ENCODE data around the gene CHID1. TPM values are rescaled to one million over a fixed set of nuclear protein-coding genes. Genes with fewer than 3 reads are reported as not detected.
A peak's percentile ranks its signal among the peaks of the same experiment; 100 is the strongest.

CHID1 gene
- total and polyA plus RNA-seq, 4 experiments from 2014 or later, result 46.9 to 82.3 (median 55.7) TPM

DNA sequence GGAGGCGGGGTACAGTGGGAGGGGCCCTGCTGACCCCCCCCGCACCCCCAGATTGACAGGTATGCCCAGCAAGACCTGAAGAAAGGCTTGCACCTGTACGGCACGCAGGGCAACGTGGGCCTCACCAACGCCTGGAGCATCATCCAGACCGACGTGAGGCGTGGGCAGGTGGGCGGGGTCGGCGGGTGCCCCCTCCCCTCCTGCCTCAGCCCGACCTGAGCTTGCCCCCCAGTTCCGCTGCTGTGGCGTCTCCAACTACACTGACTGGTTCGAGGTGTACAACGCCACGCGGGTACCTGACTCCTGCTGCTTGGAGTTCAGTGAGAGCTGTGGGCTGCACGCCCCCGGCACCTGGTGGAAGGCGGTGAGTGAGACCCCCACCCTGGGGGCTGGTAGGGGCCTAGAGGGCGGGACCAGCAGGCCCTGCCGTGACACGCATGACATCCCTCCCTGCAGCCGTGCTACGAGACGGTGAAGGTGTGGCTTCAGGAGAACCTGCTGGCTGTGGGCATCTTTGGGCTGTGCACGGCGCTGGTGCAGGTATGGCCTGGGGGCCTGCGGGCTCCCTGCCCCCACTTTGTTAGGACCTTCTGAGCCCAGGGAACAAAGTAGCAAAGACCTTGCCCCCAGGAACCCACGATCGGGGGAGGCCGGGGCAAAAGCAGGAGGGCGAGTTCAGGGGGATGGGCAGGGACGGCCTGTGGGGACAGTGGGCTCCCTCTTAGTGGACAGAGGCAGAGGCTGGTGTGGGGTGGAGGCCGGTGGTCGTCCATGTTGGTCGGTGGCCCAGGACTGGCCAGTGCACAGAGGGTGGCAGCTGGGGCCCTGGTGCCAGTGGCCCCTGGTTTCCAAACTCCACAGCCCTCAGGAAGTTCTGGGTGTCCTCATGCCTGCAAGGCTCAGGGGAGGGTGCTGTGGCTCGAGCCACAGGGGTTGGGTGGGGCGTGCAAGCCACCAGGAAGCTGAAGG lies 44.9 kb downstream of the CHID1 start:
- Mint-ChIP-seq H3K9me3 (no peaks in the 10 kb centered on the region), H3K36me3 (no peaks in the 10 kb centered on the region), H3K27me3 (no peaks in the 10 kb centered on the region), H3K4me3 (no peak overlapping the region), H3K27ac (no peak overlapping the region), H3K4me1 (no peaks in the 10 kb centered on the region)
- no peaks in the 10 kb centered on the region for H3K36me3 ChIP-seq (ENCODE audit: insufficient read depth, low read length)
- H3K4me3 ChIP-seq (ENCODE audit: low read length in 2 of 2), result no peak overlapping the region
- no peaks in the 10 kb centered on the region for H3K27me3 ChIP-seq (ENCODE audit: insufficient read depth, low read length)
- DNase-seq, result no peak
- POLR2A ChIA-PET (ENCODE audit: partially characterized antibody), result no interaction called here
- no peak overlapping the region for H3K27ac ChIP-seq (ENCODE audit: low read depth, low read length)
- H3K4me1 ChIP-seq (ENCODE audit: insufficient read depth, low read length), result no peaks in the 10 kb centered on the region
- H3K9me3 ChIP-seq (ENCODE audit: control insufficient read depth in 1 of 2, low read length in 2 of 2), result no peaks in the 10 kb centered on the region
- intact Hi-C loops (cut with micrococcal nuclease), result no loop called here
- CTCF ChIA-PET (ENCODE audit: partially characterized antibody), result no interaction called here

DNA sequence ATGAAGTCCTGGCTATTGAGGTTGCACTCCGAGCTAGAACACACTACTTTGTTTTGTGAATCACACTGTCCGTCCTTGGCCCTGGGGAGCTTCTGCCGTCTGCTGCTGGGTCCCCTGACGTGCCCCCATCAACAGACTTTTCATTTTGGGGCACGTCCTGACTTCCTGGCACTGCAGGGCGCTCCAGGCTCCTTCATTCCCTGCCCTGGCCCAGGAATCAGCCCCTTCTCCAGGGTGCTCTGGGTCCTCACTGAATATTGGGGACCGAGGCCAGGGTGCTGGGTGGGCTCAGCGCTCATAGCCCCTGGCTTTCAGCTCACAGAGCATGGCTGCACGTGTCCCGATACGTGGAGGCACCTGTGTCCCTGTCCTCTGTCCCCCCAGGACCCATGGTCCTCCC lies 45.7 kb downstream of the CHID1 start:
- no peaks in the 10 kb centered on the region for H3K9me3 ChIP-seq (ENCODE audit: control insufficient read depth in 1 of 2, low read length in 2 of 2)
- H3K27me3 Mint-ChIP-seq, result no peaks in the 10 kb centered on the region
- H3K4me3 ChIP-seq (ENCODE audit: low read length in 2 of 2), result no peak overlapping the region
- intact Hi-C loops (cut with micrococcal nuclease), result no loop called here
- no peak overlapping the region for H3K27ac ChIP-seq (ENCODE audit: low read depth, low read length)
- H3K4me1 ChIP-seq (ENCODE audit: insufficient read depth, low read length), result no peaks in the 10 kb centered on the region
- H3K9me3 Mint-ChIP-seq, result no peaks in the 10 kb centered on the region
- H3K4me3 Mint-ChIP-seq, result no peak overlapping the region
- ChIA-PET CTCF (ENCODE audit: partially characterized antibody) (no interaction called here), POLR2A (ENCODE audit: partially characterized antibody) (no interaction called here)
- H3K27me3 ChIP-seq (ENCODE audit: insufficient read depth, low read length), result no peaks in the 10 kb centered on the region
- H3K36me3 Mint-ChIP-seq, result no peaks in the 10 kb centered on the region
- H3K27ac Mint-ChIP-seq, result no peak overlapping the region
- H3K36me3 ChIP-seq (ENCODE audit: insufficient read depth, low read length), result no peaks in the 10 kb centered on the region
- no peak for DNase-seq
- H3K4me1 Mint-ChIP-seq, result no peaks in the 10 kb centered on the region

DNA sequence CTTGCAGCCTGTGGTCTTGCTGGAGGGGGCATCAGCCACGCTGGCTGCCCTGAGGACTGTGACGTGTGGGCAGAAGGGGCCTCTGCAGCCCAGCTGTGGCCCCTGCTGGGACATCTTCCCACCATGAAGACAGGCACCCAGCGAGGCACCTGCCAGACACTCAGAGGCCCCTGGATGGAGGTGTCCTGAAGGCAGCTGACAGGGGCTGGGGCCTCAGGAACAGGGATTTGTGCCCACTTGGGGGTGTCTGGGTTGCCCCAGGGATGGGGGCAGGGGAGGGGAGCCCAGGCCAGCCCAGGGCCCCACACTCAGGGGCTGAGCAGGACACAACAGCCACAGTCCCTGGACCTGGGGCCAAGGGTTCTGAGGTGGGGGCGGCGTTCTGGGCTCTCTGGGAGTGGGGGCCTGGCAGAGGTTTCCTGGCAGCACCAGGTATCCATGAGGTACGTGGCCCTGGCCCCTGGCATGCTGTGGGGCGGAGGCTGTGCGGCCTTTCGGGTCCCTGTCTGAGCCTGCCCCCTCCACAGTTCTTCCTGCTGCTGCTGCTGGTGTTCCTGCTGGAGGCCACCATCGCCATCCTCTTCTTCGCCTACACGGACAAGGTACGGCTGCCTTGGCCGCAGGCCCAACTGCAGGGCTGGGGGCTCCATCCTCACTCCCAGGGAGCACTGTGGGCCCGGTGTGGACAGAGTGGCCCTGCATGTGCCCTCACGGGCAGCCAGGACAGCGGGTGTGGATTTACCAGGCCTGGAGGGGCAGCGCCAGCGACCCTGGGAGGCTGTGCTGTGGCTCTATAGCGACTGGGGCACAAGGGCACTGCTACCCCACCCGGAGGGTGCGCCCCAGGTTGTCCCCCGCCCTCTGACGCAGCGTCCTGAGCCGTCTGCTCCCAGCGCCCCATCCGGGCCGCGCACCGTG lies 46.4 kb downstream of the CHID1 start:
- Mint-ChIP-seq H3K27ac (no peak overlapping the region), H3K9me3 (no peaks in the 10 kb centered on the region), H3K4me3 (no peak overlapping the region), H3K4me1 (no peaks in the 10 kb centered on the region), H3K36me3 (no peaks in the 10 kb centered on the region), H3K27me3 (no peaks in the 10 kb centered on the region)
- POLR2A ChIA-PET (ENCODE audit: partially characterized antibody), result no interaction called here
- no peak overlapping the region for H3K27ac ChIP-seq (ENCODE audit: low read depth, low read length)
- no peaks in the 10 kb centered on the region for H3K9me3 ChIP-seq (ENCODE audit: control insufficient read depth in 1 of 2, low read length in 2 of 2)
- CTCF ChIA-PET (ENCODE audit: partially characterized antibody), result no interaction called here
- H3K27me3 ChIP-seq (ENCODE audit: insufficient read depth, low read length), result no peaks in the 10 kb centered on the region
- DNase-seq, result no peak
- no peaks in the 10 kb centered on the region for H3K4me1 ChIP-seq (ENCODE audit: insufficient read depth, low read length)
- intact Hi-C loops (cut with micrococcal nuclease), result no loop called here
- no peak overlapping the region for H3K4me3 ChIP-seq (ENCODE audit: low read length in 2 of 2)
- H3K36me3 ChIP-seq (ENCODE audit: insufficient read depth, low read length), result no peaks in the 10 kb centered on the region

DNA sequence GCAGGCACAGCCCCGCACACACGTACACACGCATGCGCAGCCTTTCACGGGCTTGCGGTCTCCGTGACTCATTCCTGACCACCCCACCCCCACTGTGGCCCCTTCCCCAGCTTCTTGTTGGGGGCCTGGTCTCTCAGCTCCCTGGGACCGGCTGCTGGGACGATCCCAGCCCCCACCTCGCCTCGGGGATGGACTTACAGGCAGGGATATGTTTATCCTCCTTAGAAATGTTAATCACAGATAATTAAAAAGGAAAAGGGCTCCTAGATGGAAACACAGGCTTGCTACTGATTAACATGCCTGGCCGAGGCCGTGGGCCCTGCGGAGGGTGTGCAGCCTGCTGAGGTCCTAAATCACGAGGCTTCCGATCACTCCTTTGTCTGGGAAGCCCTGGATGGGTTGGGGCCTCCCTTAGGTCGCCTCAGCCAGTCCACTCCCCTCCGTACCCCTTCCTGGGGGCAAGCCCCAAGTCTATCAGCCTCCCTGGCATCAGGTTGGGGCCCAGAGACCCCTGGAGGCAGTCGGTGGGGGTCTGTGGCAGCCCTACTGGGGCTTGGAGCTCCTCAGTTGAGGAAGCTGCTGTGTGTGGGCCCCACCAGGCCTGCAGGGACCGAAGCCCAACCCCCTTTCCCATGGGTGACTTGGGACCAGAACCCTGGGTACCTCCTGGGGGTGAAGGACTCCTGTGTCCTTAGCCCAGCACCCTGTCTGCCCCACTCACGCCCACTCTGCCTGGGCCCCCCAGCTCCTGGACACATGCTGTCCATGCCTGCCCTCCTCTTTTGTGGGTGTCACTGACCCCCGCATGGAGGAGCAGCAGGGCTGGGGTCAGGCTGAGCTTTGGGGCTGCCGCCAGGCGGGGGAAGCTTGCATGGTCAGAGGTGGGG lies 47.3 kb downstream of the CHID1 start:
- no peak for DNase-seq
- intact Hi-C loops (cut with micrococcal nuclease), result no loop called here
- ChIA-PET POLR2A (ENCODE audit: partially characterized antibody) (no interaction called here), CTCF (ENCODE audit: partially characterized antibody) (no interaction called here)
- Histone ChIP-seq H3K4me1 (ENCODE audit: insufficient read depth, low read length) (no peaks in the 10 kb centered on the region), H3K27ac (ENCODE audit: low read depth, low read length) (no peak overlapping the region), H3K36me3 (ENCODE audit: insufficient read depth, low read length) (no peaks in the 10 kb centered on the region), H3K4me3 (ENCODE audit: low read length in 2 of 2) (no peak overlapping the region), H3K9me3 (ENCODE audit: control insufficient read depth in 1 of 2, low read length in 2 of 2) (no peaks in the 10 kb centered on the region), H3K27me3 (ENCODE audit: insufficient read depth, low read length) (no peaks in the 10 kb centered on the region)
- H3K36me3 Mint-ChIP-seq, result no peaks in the 10 kb centered on the region
- no peaks in the 10 kb centered on the region for H3K4me1 Mint-ChIP-seq
- no peak overlapping the region for H3K4me3 Mint-ChIP-seq
- H3K27me3 Mint-ChIP-seq, result no peaks in the 10 kb centered on the region
- H3K9me3 Mint-ChIP-seq, result no peaks in the 10 kb centered on the region
- H3K27ac Mint-ChIP-seq, result no peak overlapping the region

DNA sequence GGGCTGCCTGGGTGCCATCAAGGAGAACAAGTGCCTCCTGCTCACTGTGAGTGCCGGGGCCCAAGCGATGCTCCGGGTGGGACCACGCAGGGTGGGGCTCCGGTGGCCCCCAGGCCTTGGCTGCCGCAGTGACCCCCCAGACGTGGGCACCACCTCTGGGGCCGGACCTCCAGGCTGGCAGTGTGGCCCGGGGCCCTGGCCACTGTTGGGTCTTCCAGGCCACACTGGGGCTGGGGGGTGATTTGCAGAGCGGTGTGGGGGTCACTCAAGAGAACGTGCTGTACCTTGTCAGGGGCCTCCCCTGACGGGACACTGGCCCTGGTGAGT lies 48.0 kb downstream of the CHID1 start:
- POLR2A ChIA-PET (ENCODE audit: partially characterized antibody), result no interaction called here
- Mint-ChIP-seq H3K4me3 (no peak overlapping the region), H3K27me3 (no peaks in the 10 kb centered on the region), H3K36me3 (no peaks in the 10 kb centered on the region), H3K27ac (no peak overlapping the region), H3K4me1 (no peaks in the 10 kb centered on the region), H3K9me3 (no peaks in the 10 kb centered on the region)
- Histone ChIP-seq H3K4me3 (ENCODE audit: low read length in 2 of 2) (no peak overlapping the region), H3K27ac (ENCODE audit: low read depth, low read length) (no peak overlapping the region), H3K27me3 (ENCODE audit: insufficient read depth, low read length) (no peaks in the 10 kb centered on the region), H3K36me3 (ENCODE audit: insufficient read depth, low read length) (no peaks in the 10 kb centered on the region), H3K9me3 (ENCODE audit: control insufficient read depth in 1 of 2, low read length in 2 of 2) (no peaks in the 10 kb centered on the region), H3K4me1 (ENCODE audit: insufficient read depth, low read length) (no peaks in the 10 kb centered on the region)
- CTCF ChIA-PET (ENCODE audit: partially characterized antibody), result no interaction called here
- no peak for DNase-seq
- intact Hi-C loops (cut with micrococcal nuclease), result no loop called here

DNA sequence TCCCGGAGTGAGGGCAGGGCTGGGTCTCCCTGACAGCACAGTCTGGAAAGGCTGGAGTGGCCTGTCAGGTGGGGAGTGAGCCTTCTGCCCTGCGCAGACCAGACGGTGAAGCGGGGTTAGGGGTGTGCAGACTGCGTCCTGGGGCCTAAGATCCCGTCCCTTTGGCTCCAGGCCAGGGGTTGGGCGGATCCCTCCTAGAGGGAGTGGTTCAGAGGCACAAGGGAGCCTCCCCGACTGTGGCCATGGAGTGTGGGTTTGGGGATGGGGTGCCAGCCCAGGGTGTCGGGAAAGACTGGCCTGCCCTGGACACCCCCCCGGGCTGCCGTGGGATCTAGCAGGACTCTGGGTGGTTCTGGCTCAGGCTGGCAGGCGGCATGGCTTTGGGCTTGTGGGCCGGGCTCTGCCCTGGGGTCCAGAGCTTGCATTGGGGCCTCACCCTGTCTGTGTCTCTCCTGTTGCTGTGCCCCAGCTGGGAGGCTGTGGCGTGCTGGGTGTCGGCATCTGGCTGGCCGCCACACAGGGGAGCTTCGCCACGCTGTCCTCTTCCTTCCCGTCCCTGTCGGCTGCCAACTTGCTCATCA lies 48.4 kb downstream of the CHID1 start:
- Mint-ChIP-seq H3K4me1 (no peaks in the 10 kb centered on the region), H3K27ac (peak overlapping the region in 2 of 7 donors; percentile 12 to 23), H3K4me3 (no peak overlapping the region), H3K9me3 (no peaks in the 10 kb centered on the region), H3K27me3 (no peaks in the 10 kb centered on the region), H3K36me3 (no peaks in the 10 kb centered on the region)
- Histone ChIP-seq H3K4me1 (ENCODE audit: insufficient read depth, low read length) (no peaks in the 10 kb centered on the region), H3K9me3 (ENCODE audit: control insufficient read depth in 1 of 2, low read length in 2 of 2) (no peaks in the 10 kb centered on the region), H3K4me3 (ENCODE audit: low read length in 2 of 2) (no peak overlapping the region), H3K27ac (ENCODE audit: low read depth, low read length) (no peak overlapping the region), H3K36me3 (ENCODE audit: insufficient read depth, low read length) (no peaks in the 10 kb centered on the region), H3K27me3 (ENCODE audit: insufficient read depth, low read length) (no peaks in the 10 kb centered on the region)
- ChIA-PET CTCF (ENCODE audit: partially characterized antibody) (no interaction called here), POLR2A (ENCODE audit: partially characterized antibody) (no interaction called here)
- intact Hi-C loops (cut with micrococcal nuclease), result no loop called here
- no peak for DNase-seq
